Prostate gland (tissue), 2 donors: Measurements from ENCODE around the gene MCC.

Source experiments
- CTCF ChIP-seq, 4 experiments: fragments of 200-600 bp in 2 of 4; fragments of 450-650 bp in 2 of 4; sonication (generic) in 2 of 4; IDR thresholded peaks; 1 replicate in 3 of 4; 2 replicates in 1 of 4; pipeline ENCODE4 v1.5.1; 2016 to 2019; ENCODE audit warnings: antibody characterized with exemption in 4 of 4, mild to moderate bottlenecking in 2 of 4, moderate library complexity in 2 of 4
- POLR2A ChIP-seq: fragments of 450-650 bp; IDR thresholded peaks from one replicate; pipeline ENCODE4 v1.6.1; 2016; ENCODE audit warnings: antibody characterized with exemption, mild to moderate bottlenecking
- POLR2AphosphoS5 ChIP-seq: sonication (generic); formaldehyde crosslinking; IDR thresholded peaks from one replicate; pipeline ENCODE4 v1.6.1; 2017; ENCODE audit warnings: antibody characterized with exemption

DNA sequence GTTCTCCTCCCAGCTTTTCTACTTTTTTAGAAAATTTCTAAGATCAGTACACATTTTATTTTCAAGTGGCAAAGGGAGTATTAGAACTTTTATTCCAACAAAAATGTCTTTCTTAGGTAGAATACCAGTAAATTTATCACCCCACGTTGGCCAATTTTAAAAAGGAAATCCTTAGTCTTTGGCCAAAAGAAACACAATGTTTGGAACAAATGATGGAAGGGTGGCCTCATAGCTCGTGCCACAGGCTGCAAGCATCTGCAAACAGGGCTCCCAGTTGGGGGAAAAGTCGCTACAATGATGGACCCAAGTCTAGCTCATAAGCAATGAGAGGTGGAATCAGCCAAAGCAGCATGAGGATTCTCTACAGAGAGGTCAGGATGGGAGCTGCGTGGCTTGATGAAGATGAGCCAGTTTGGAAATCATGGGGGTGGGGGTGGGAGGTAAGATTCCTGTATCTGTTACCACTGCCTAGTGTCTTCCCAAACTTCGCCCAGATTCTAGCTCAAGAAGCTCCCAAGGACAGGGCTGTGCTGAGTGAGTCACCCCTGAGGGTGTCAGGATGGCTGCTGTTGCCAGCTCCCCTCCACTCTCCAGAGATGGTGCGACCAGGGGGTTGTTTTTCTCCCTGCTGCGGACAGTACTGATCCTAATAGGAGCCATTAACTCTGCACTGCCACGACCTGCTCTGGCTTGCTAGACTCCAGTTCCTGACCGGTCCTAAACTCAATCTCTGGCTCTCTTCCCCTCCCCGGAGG is 436.0 kb downstream of the MCC start:
- TF ChIP-seq CTCF (IDR thresholded peaks at IDR 0.05) = no peak
- no peak for TF ChIP-seq POLR2A
- no peak for TF ChIP-seq POLR2AphosphoS5
